Activated CD4-positive, alpha-beta T cell treated with anti-CD3 and anti-CD28 coated beads for 36 hours (primary cell): ENCODE results near the gene UBE2E2. TPM values are rescaled to one million over a fixed set of nuclear protein-coding genes. Genes with fewer than 3 reads are reported as not detected.

Source experiments
- ATAC-seq: fragments of 200-7000 bp; cut with Tn5 transposase; one replicate; pipeline ENCODE4 v1.10.0; 2021; ENCODE audit warnings: mild to moderate bottlenecking, moderate library complexity
- CTCF ChIA-PET: fragments of 350-600 bp; sonication (Branson Sonifier 250); formaldehyde crosslinking; loops from one replicate; lab custom pipeline; 2021; ENCODE audit warnings: antibody characterized with exemption; lab: Charles Lee
- POLR2A ChIA-PET: fragments of 350-600 bp; sonication (Branson Sonifier 250); formaldehyde crosslinking; loops from one replicate; lab custom pipeline; 2021; ENCODE audit warnings: antibody characterized with exemption, inconsistent platforms; lab: Charles Lee
- DNase-seq: peaks from one replicate; pipeline ENCODE4 v3.0.0-alpha.2; 2020
- H3K27ac Mint-ChIP-seq: one replicate; pipeline ENCODE4 v1.8.0; 2021; ENCODE audit warnings: mixed read lengths
- H3K27me3 Mint-ChIP-seq: one replicate; pipeline ENCODE4 v1.8.0; 2021; ENCODE audit warnings: mixed read lengths
- H3K36me3 Mint-ChIP-seq: one replicate; pipeline ENCODE4 v1.8.0; 2021; ENCODE audit warnings: low read depth, mixed read lengths
- H3K4me1 Mint-ChIP-seq: one replicate; pipeline ENCODE4 v1.8.0; 2021; ENCODE audit warnings: mixed read lengths
- H3K4me3 Mint-ChIP-seq: one replicate; pipeline ENCODE4 v1.8.0; 2021; ENCODE audit warnings: mild to moderate bottlenecking, moderate library complexity, mixed read lengths
- H3K9me3 Mint-ChIP-seq: one replicate; pipeline ENCODE4 v1.8.0; 2021; ENCODE audit warnings: low read depth, mixed read lengths
- intact Hi-C, 2 experiments: fragments of 100-400 bp; cut with DNase I in 1 of 2; cut with micrococcal nuclease in 1 of 2; formaldehyde crosslinking; loops; one replicate each; pipeline versions ENCODE4 v1.14.2 to v1.15.1; 2022 to 2024; cut with DNase I, micrococcal nuclease
- total RNA-seq, 2 experiments: library from RNA; stranded (reverse); gene quantifications; one replicate each; pipeline ENCODE4 v1.2.3, GENCODE V29; 2021

UBE2E2 gene
- total RNA-seq, 2 experiments from 2014 or later, result 13.5 to 18.2 TPM

DNA sequence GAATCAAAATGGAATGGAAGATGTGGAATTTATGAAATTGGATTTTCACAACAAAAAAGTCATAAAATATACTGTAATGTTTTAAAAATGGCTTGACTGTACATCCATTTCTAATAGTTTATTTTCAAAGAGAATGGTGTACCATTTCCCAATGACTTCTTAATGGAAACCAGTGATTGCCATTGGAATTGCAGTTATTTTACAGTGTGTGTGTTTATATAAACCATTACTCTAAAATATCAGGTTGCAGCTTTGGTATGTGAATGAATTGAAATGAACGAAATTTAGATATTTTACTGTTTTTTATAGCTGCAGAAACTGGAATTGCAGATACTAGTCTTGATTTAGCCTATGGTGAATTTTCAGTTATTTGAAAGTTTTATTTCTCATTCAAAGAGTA is 165.6 kb downstream of the UBE2E2 start:
- CTCF ChIA-PET, result no interaction called here
- Mint-ChIP-seq H3K27ac (no peak overlapping the region), H3K9me3 (peaks cover 6% of the 10 kb centered on the region), H3K4me1 (no peaks in the 10 kb centered on the region), H3K36me3 (peaks cover 3% of the 10 kb centered on the region), H3K27me3 (no peaks in the 10 kb centered on the region), H3K4me3 (no peak overlapping the region)
- DNase-seq (no peak), ATAC-seq (no peak)
- POLR2A ChIA-PET, result no interaction called here
- intact Hi-C loops, result no loop called here

DNA sequence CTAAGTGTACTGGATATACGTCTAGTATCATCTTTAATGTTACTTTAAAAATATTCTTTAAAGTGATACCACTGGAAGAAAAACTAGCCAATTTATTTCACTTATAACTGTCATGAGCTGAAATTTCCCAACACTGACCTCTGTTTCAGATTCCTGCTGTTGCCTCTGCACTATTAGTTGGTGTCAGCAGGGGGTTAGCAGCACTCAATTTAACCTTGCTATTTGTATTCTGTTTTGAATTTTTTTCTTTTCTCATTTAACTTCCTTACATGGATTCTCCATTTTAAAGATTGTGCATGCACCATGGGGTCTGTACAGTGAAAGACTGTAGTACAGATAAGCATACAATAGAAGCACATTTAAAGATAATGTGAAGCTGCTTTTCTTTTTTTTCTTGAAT is 169.2 kb downstream of the UBE2E2 start:
- Mint-ChIP-seq H3K27me3 (no peaks in the 10 kb centered on the region), H3K4me3 (no peak overlapping the region), H3K27ac (no peak overlapping the region), H3K36me3 (peaks cover 3% of the 10 kb centered on the region), H3K9me3 (no peaks in the 10 kb centered on the region), H3K4me1 (no peaks in the 10 kb centered on the region)
- ChIA-PET POLR2A (no interaction called here), CTCF (interaction anchor here (0.7 kb wide), 1 partner anchor 1156 kb away, joined by 3 read pairs; no protein-coding TSS in a partner anchor)
- DNase-seq (no peak), ATAC-seq (no peak)
- intact Hi-C loops, result no loop called here

DNA sequence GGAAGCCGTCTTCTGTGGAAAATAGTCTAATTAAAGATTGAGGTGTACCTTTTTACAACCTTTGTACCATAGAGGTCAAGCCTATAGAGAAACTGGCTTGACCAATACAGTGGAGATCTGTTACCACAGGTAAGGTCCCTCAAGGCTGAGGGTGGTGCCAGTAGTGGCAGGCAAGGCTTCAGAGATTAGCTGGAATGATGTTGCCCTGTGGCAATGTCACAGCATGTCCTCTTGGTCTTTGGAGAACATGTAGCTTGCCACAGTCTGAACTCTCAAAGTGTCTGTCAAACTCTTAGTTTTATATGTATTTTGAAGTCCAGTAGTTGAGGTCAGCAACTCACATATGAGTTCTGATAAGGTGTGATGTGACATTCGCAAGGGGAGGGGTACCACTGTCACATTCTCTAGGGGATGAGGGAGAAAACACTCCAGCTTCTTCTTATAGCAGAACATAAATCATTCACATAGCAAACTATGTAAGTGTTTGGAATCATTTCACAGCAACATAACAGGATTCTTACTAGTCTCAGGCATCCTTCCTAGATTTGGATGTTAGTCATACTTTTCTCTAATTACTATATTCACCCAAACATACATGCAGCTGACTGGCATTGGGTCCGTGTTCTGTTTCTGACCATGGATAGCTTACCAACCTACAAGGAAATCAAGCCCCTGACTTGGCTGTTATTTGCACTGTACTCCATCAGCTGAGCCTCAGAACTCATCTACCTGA is 173.6 kb downstream of the UBE2E2 start:
- H3K36me3 Mint-ChIP-seq, result peaks cover 3% of the 10 kb centered on the region
- no peaks in the 10 kb centered on the region for H3K27me3 Mint-ChIP-seq
- CTCF ChIA-PET, result no interaction called here
- no peaks in the 10 kb centered on the region for H3K9me3 Mint-ChIP-seq
- H3K4me1 Mint-ChIP-seq, result peaks cover 2% of the 10 kb centered on the region
- H3K27ac Mint-ChIP-seq, result no peak overlapping the region
- DNase-seq (no peak), ATAC-seq (no peak)
- intact Hi-C loops, result no loop called here
- H3K4me3 Mint-ChIP-seq, result no peak overlapping the region
- POLR2A ChIA-PET, result no interaction called here

DNA sequence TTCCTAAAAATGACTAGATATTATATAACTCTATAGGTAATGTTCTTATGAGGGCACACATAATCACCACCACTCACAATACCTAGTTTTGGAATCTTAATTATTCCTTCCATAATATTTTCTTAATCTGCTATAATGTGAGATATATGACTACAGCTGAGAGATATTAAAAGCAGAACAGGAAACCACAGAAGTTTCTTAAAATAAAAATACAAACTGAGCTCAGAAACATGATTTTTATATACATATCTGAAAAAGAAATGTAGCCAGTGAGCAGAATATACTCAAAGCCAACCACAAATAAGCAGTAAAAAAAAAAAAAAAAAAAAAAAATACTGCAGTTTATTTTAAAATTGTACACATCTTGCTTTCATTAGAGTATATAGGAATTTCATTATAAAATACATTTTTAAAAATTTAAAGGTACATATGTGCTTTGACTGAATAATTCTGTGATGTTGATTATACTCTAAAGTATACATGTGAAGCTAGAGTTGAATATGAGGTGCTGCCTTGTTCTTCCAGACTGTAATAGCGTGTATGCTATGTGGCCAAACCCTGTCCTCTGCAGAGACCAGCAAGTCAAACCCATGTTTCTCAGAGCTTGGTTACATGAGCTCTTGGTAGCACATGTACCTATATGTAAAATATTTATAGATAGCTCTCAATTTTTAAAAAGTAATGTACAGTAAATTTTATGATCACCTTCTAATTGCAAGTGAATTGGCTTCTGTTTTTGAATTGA is 175.0 kb downstream of the UBE2E2 start:
- peaks cover 3% of the 10 kb centered on the region for H3K36me3 Mint-ChIP-seq
- intact Hi-C loops, result no loop called here
- POLR2A ChIA-PET, result no interaction called here
- peaks cover 2% of the 10 kb centered on the region for H3K4me1 Mint-ChIP-seq
- H3K27ac Mint-ChIP-seq, result no peak overlapping the region
- DNase-seq (no peak), ATAC-seq (no peak)
- H3K9me3 Mint-ChIP-seq, result no peaks in the 10 kb centered on the region
- H3K27me3 Mint-ChIP-seq, result no peaks in the 10 kb centered on the region
- CTCF ChIA-PET, result no interaction called here
- no peak overlapping the region for H3K4me3 Mint-ChIP-seq

DNA sequence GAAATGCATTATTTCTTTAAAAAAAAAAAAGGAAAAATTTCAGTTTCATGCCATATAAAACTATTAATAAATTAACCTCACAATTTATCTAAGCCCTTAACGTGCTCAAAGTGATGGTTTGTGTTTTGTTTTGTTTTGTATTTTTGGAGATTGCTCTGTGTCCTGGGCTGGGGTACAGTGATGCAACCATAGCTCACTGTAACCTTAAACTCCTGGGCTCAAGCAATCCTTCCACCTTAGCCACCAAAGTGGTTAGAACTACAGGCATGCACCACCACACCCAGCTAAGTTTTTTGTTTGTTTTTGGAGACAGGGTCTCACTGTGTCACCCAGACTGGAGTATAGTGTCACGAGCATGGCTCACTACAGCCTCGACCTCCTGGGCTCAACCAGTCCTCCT is 180.7 kb downstream of the UBE2E2 start:
- H3K4me3 Mint-ChIP-seq, result no peak overlapping the region
- no peak for DNase-seq
- peaks cover 4% of the 10 kb centered on the region for H3K4me1 Mint-ChIP-seq
- H3K36me3 Mint-ChIP-seq, result peaks cover 3% of the 10 kb centered on the region
- H3K27me3 Mint-ChIP-seq, result no peaks in the 10 kb centered on the region
- ChIA-PET CTCF (no interaction called here), POLR2A (no interaction called here)
- intact Hi-C loops, result no loop called here
- ATAC-seq, result no peak
- no peak overlapping the region for H3K27ac Mint-ChIP-seq
- H3K9me3 Mint-ChIP-seq, result no peaks in the 10 kb centered on the region

DNA sequence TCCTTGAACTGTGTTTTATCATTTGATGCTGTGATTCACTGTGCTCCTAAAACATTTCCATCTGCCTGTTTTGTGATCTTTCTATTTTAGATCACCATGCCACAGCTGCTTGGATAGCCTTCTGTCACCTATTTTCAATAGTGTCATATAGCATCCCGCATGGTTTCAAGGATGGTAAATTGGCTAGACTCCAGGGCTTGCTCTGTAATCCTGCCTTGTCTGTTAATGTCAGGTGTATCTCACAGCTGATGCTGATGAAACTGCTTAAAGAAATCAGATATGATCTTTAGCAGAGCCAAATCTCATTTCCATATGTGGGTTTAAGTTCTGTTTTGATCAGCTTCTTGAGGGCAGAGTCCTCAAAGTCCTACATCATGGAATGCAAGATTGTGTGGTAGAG is 182.2 kb downstream of the UBE2E2 start:
- no peaks in the 10 kb centered on the region for H3K27me3 Mint-ChIP-seq
- no peaks in the 10 kb centered on the region for H3K36me3 Mint-ChIP-seq
- POLR2A ChIA-PET, result no interaction called here
- CTCF ChIA-PET, result interaction anchor here (1.2 kb wide), 1 partner anchor 16 kb away, joined by 3 read pairs; no protein-coding TSS in a partner anchor
- H3K9me3 Mint-ChIP-seq, result no peaks in the 10 kb centered on the region
- intact Hi-C loops, result no loop called here
- no peak overlapping the region for H3K27ac Mint-ChIP-seq
- peaks cover 4% of the 10 kb centered on the region for H3K4me1 Mint-ChIP-seq
- ATAC-seq, result no peak
- no peak overlapping the region for H3K4me3 Mint-ChIP-seq
- no peak for DNase-seq

DNA sequence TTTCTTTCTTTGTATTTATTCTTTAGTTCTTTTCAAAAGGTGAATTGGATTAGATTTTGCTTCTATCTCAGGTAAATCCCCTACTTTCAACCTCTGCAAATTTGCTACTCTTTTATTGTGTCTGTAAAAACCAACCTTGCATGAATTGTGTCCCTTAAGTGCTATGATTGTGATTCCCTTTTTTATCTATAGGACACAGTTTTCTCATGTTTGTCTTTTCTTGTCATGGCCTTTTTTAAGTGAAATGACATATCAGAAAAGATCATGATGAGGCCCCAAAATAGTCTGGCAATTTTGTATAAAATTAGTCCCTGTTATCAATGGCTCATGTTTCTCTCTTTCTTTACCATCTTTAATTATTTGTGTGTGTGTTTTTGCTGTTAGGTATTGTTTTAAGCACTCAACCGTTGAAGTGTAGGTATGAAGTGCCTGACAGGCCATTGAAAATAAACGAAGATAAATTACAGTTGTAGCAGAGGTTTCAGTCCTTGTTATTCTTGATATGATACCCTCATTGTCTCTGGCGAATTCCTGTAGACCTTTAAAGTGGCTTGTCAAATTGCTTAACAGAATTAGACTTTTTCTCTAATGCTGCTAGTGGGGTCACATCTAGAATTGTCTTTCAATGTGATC is 184.3 kb downstream of the UBE2E2 start:
- DNase-seq, result no peak
- Mint-ChIP-seq H3K9me3 (no peaks in the 10 kb centered on the region), H3K36me3 (no peaks in the 10 kb centered on the region), H3K4me1 (peaks cover 6% of the 10 kb centered on the region), H3K4me3 (no peak overlapping the region), H3K27me3 (no peaks in the 10 kb centered on the region), H3K27ac (no peak overlapping the region)
- no peak for ATAC-seq
- intact Hi-C loops, result no loop called here
- CTCF ChIA-PET, result no interaction called here
- POLR2A ChIA-PET, result no interaction called here

DNA sequence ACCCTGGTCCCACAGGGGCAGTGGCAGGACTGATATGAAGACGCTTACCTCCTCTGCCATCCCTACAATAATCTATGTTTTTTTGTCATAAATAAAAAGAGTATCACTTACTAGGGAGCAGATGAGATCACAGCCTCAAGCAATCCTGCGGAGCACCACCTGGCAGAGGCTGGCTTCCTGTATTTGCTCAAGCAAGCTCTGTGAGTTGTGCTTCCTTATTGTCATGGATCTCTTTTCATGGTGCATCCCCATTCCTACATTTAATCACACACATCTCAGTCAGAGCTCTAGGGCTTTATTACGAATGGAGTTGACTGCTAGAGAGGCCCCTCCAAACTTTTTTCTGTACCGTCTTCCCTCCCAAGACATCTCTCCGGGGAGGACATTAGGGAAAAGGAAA is 186.0 kb downstream of the UBE2E2 start:
- Mint-ChIP-seq H3K27me3 (no peaks in the 10 kb centered on the region), H3K9me3 (no peaks in the 10 kb centered on the region), H3K4me3 (no peak overlapping the region), H3K4me1 (peaks cover 6% of the 10 kb centered on the region), H3K36me3 (no peaks in the 10 kb centered on the region), H3K27ac (no peak overlapping the region)
- no peak for ATAC-seq
- ChIA-PET POLR2A (no interaction called here), CTCF (interaction anchor here (0.7 kb wide), 1 partner anchor 17 kb away, joined by 3 read pairs; no protein-coding TSS in a partner anchor)
- DNase-seq, result no peak
- intact Hi-C loops, result no loop called here

DNA sequence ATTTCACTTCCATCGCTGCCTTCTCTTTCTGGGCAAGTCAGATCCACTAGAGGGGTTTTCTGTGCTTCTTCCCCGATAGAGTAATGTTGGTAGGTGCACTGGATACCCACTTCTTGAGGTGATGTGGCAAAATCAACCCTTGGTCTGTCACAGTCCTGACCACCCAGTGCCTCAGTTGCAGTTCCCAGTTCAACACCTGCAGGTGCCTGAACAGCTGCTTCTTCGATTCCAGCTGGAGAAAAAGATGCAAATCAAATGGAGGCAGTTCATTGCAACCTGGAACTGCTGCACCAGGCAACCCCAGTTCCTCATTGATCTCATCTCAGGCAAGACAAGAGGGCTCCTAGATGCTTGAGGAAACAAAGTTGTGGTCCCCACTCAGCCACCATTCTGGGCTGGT is 186.6 kb downstream of the UBE2E2 start:
- Mint-ChIP-seq H3K4me3 (no peak overlapping the region), H3K36me3 (no peaks in the 10 kb centered on the region), H3K9me3 (no peaks in the 10 kb centered on the region), H3K27ac (no peak overlapping the region), H3K27me3 (no peaks in the 10 kb centered on the region), H3K4me1 (peaks cover 6% of the 10 kb centered on the region)
- intact Hi-C loops, result no loop called here
- POLR2A ChIA-PET, result no interaction called here
- CTCF ChIA-PET, result interaction anchor here (0.7 kb wide), 1 partner anchor 17 kb away, joined by 3 read pairs; no protein-coding TSS in a partner anchor
- DNase-seq, result no peak
- no peak for ATAC-seq

DNA sequence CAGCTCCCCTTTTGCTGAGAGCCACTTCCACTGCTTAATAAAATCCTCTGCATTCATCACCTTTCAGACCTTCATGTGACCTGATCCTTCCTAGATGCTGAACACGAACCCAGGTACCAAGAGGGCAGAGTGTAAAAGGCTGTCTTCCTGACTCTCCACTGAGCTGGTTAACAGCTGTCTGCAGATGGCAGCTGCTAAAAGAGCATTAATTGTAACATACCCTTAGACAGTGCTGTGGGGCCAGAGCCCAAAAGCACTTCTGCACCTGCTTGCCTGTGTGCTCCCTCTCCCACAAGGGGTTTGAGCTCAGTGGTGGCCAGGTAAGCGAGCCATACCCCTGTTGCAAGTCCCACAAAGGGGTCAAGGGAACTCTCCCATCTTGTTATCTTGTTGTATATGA is 187.3 kb downstream of the UBE2E2 start:
- CTCF ChIA-PET, result no interaction called here
- POLR2A ChIA-PET, result no interaction called here
- H3K4me3 Mint-ChIP-seq, result no peak overlapping the region
- ATAC-seq (no peak), DNase-seq (no peak)
- H3K27me3 Mint-ChIP-seq, result no peaks in the 10 kb centered on the region
- H3K36me3 Mint-ChIP-seq, result no peaks in the 10 kb centered on the region
- intact Hi-C loops, result no loop called here
- H3K27ac Mint-ChIP-seq, result no peak overlapping the region
- no peaks in the 10 kb centered on the region for H3K9me3 Mint-ChIP-seq
- peaks cover 2% of the 10 kb centered on the region for H3K4me1 Mint-ChIP-seq

DNA sequence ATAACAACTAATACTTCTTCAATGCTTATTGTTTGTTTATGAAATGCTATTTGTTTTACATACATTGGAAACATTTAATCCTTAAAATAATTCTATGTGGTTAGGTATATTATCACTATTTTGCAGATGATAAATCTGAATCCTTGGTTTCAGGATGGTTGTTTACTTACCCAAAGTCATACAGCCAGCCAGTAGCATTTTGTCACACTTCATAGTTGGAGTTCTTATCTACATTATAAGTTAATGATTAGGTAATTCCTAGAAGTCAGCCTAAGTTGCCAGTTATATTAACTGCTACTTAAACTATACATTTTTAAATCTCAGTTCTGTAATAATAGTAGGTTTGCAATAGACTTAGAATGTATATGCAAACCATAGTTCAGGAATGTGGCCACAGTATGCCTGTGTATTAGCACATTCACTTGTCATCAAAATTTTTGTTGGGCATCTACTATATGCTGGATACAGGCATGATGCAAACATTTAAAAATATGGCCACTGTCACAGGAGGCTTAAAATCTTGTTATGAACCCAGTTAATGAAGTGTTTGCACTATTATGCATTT is 187.9 kb downstream of the UBE2E2 start:
- no peak overlapping the region for H3K4me3 Mint-ChIP-seq
- ChIA-PET POLR2A (no interaction called here), CTCF (no interaction called here)
- DNase-seq (no peak), ATAC-seq (no peak)
- no peaks in the 10 kb centered on the region for H3K9me3 Mint-ChIP-seq
- H3K27me3 Mint-ChIP-seq, result no peaks in the 10 kb centered on the region
- intact Hi-C loops, result no loop called here
- no peaks in the 10 kb centered on the region for H3K36me3 Mint-ChIP-seq
- no peak overlapping the region for H3K27ac Mint-ChIP-seq
- H3K4me1 Mint-ChIP-seq, result peaks cover 1% of the 10 kb centered on the region
